DND-41 (cell line): ENCODE data around the gene PALM3.

Source experiments
- EZH2 ChIP-seq: IDR thresholded peaks from 3 replicates; pipeline ENCODE4 v1.6.1; 2012; ENCODE audit warnings: borderline replicate concordance, low read depth, mild to moderate bottlenecking, moderate library complexity, low read length, inconsistent platforms; ENCODE audit not compliant: severe bottlenecking
- TF ChIP-seq, protein P1 (sequence below): IDR thresholded peaks from 2 replicates; pipeline ENCODE4 v1.5.1; 2012; ENCODE audit warnings: borderline replicate concordance, low read length, moderate library complexity, mild to moderate bottlenecking; ENCODE audit not compliant: poor library complexity, severe bottlenecking; ENCODE audit errors: extremely low read depth

DNA sequence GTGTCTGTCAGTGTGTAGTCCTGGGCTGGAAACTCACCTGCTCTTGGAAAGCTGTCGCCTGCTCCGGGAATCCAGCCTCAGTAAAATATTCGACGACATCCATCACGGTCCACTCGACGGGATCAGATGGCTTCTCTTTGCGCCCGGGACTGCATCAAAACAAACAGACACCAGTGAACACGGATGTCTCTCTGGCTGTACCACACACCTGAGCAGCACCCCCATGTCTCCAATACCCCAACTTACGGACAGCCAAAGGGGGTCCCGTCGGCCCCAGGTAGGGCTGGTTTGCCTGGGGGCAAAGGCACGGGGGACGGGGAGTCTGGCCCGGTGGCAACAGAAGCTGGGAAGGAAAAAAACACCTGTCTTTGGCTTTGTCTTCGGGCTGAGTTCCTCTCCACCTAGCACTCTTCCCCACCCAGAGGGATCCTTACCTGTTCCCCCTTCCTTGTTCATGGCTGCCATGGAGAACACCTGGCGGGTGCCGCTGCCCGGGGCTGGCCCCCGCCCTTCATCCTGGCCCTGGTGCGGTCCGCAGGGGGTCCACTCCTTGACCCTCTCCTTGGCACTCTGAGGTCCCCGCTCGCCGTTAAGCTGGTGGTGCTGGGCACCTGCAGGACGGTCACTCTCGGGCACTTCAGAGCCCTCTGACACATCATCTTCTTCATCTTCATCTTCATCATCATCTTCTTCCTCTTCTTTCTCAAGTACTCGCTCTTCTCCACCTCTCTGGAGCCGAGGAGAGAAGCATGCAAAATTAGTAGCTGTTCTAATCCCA is 26.9 kb upstream of the PALM3 start:
- TF ChIP-seq, protein P1, sequence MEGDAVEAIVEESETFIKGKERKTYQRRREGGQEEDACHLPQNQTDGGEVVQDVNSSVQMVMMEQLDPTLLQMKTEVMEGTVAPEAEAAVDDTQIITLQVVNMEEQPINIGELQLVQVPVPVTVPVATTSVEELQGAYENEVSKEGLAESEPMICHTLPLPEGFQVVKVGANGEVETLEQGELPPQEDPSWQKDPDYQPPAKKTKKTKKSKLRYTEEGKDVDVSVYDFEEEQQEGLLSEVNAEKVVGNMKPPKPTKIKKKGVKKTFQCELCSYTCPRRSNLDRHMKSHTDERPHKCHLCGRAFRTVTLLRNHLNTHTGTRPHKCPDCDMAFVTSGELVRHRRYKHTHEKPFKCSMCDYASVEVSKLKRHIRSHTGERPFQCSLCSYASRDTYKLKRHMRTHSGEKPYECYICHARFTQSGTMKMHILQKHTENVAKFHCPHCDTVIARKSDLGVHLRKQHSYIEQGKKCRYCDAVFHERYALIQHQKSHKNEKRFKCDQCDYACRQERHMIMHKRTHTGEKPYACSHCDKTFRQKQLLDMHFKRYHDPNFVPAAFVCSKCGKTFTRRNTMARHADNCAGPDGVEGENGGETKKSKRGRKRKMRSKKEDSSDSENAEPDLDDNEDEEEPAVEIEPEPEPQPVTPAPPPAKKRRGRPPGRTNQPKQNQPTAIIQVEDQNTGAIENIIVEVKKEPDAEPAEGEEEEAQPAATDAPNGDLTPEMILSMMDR, result no peak
- TF ChIP-seq EZH2, result no peak
